ENCODE measurements around the gene SPHK2.
A peak's percentile ranks its signal among the peaks of the same experiment; 100 is the strongest.
"Not testable (repeated sequence)": the region's sequence is repeated elsewhere in the genome, so short reads cannot be mapped to it uniquely, and the experiment has no call there.

The SPHK2 gene

DNA sequence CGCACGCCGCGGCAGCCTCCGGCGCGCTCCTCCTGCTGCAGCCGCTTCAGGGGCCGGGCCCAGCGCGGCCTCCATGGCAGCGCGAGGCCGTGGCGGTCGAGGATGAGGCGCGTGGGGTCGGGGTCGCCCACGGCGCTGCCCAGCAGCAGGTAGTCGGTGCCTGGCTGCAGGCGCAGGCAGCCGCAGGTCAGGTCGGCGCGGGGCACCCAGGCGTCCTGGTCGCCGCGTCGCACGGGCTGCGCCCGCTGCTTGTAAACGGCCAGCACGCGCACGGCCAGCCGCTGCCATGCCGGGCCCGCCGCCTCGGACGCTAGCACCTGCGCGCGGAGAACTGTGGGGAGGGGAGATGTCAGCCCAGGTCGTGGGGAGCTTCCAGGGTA, 42.4 kb downstream of the SPHK2 start:
- DNase-seq, result no peak

- DNase-seq, result no peak
Measured at GRCh38 chr19:48663667-48664066, 44.4 kb downstream of the SPHK2 start.

DNA sequence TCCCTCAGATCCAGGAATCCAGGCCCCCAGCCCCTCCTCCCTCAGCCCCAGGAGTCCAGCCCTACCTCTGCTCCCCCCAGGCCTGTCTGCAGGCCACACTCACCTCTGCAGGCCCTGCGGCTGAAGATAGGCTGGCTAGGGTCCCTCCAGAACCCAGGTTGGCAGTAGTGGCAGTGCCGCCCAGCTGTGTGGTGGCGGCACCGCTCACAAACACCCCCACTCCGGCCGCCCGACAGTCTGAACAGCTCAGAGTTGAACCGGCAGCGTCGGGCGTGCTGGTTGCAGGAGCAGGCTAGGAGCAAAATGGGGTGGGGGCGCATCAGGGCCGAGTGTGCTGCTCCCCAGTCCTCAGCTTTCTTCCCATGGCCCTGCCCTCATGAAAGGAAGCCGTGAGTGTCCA, 45.2 kb downstream of the SPHK2 start:
- no peak for DNase-seq

GRCh38 chr19:48665786-48666185, 46.5 kb downstream of the SPHK2 start:
- no peak for DNase-seq

GRCh38 chr19:48668332-48668731, 49.0 kb downstream of the SPHK2 start:
- DNase-seq, result no peak

GRCh38 chr19:48668761-48669160, 49.5 kb downstream of the SPHK2 start:
- no peak for DNase-seq

- DNase-seq, result no peak
Measured at GRCh38 chr19:48669903-48670668, 50.8 kb downstream of the SPHK2 start.

DNA sequence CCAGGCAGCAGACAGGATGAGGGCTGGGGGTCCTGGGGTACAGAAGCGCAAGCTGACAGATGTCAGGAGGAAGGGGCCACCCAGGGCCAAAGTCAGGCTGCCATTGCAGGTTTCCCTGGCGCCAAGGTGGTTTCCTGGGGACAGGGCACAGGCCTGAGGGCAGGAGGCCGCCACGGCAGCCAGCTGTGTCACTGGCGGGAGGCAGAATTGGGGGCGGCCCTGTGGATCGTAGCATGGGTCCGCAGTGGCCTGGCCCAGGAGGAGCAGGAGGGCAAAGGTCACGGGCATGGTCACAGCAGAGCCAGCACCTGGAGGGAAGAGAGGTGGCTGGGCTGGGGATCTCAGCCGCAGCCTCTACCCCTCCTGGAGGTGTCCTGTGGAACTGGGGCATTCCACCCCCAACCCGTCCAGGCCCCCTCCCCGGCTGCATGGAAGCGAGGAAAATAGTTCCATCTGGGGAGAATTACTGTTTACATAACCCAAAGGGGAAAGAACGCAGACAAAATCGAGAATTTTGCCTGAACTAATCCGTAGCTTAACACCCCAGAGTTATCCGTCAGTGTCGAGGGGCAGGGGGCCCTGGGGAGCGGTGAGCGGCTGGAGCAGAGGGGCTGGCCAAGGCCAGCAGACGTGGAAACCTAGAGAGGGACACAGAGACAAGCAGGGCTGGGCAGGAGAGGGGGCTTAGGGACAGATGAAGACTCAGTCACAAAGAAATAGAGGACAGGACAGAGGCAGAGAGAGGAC, 51.6 kb downstream of the SPHK2 start:
- DNase-seq, result no peak

DNA sequence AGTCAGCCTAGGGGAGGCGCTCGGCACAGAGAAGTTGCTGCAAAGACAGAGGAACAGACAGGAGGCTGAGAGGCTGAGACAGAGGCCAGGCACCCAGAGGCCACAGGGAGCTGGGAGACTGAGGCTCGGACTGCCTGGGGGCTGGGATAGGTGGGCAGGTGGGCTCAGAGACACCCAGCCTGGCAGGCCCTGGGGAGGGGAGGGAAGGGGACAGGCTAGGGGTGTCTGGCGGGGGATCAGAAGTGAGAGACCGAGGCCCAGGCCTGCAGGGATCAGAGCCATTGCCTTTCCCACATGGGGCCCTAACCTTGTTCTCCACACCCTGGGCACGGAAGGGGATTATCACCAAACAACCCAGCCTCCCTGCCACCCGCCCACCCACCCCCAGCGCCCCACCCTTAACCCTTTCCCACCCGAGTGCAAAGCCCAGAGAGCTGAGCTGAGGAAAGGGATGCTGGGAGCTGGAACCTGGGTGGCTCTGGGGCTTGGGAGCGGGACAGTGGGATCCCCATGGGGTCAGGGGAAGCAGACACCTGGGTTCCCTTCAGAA, 52.2 kb downstream of the SPHK2 start:
- DNase-seq, result no peak

- no peak for DNase-seq
Measured at GRCh38 chr19:48672994-48673393, 53.7 kb downstream of the SPHK2 start, which contains the start of gene NTN5. Gene NTN5 (minus strand): TSS chr19:48673017. CDS start chr19:48670986, 2,031 bp downstream.

DNA sequence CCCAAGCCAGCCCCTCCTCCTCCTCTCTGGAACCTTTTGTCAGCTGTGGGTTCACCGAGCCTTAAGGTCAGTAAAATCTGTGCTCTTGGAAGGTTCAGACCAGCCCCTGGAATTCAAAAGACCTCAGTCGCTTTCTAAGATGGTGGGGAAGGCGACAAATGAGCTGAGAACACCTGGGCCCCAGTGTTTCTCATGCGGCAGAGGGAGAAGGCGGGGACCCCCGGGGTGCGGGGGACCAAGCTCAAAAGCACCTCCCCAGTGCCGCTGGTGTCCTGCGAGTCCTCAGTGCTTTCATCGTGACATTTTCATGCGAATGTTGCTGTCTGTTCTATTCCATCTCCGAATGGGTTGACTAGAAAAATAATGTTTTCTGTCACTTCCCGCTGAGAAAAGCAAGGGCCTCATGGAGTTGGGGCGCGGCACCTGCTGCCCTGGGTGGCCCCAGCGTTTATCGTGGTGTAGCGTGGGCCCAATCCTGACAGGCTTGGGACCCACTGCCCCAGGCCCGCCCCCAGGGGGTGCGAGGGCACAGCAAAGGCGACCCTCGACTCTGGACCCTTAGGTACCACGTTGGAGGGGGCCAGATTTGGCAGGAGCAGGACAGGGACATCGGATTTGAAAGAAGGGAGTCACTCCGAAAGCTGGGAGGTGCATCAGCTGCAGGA, 54.3 kb downstream of the SPHK2 start:
- DNase-seq, result no peak

DNA sequence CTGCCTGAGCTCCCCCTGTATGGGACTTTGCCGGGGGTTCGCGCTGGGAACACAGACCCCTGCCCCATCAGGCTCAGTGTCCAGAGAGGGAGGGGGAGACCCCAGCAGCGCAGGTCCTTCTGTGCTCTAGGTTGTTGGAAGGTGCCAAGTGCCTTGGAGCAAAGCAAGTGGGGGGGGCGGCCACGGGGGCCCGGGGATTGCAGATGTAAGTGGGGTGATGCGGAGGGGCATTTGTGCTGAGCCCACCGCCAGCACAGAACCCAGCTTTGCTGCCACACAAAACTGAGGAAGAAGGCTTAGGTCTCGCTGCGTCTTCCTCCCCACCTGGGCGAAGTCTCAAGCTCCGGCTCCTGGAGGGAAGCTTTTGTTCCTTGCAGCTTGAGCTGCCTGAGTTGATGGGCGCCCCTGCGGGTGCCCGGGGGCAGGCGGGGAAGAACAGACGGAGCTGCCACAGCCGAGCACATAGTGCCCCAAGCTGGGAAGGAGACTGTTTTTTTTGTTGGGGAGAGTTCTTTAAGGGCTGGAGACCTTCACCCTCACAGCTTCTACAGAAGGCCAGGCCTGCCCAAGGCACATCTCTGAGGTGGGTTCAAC, 55.0 kb downstream of the SPHK2 start:
- DNase-seq, result no peak

GRCh38 chr19:48674921-48675824, 55.9 kb downstream of the SPHK2 start:
- DNase-seq, result peak; percentile 72

- no peak for DNase-seq
Measured at GRCh38 chr19:48676487-48676886, 57.2 kb downstream of the SPHK2 start.

DNA sequence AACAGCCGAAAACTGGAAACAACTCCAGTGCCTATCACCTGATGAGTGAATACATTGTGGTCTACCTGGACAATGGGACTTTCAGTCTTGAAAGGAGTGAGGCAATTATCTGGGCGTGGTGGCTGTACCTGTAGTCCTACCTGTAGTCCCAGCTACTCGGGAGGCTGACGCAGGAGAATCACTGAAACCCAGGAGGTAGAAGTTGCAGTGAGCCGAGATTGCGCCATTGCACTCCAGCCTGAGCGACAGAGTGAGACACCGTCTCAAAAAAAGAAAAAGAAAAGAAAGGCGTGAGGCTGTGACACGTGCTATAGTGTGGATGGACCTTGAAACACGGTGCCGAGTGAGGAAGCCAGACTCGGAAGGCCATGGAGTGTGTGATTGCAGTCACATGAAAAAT, 57.6 kb downstream of the SPHK2 start:
- DNase-seq, result no peak

DNA sequence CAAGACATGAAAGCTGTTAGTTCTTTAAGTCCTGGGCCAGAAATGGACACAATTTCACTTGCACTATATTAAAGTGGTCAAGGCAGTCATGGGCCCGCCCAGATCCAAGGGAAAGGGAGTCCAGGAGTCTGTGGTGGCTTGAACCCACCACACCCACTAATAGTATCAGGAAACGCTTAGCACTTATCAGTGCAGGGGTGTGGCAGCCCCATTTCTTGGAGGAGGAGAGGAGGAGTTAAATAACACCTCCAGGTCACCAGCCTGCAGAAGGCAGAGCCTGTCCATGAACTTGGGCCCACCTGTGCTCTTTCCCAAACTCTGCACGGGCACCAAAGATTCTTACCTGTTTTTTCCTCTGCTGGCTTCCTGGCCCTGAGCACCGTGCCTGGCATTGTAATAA, 58.9 kb downstream of the SPHK2 start:
- DNase-seq, result no peak

- not testable (repeated sequence) for DNase-seq
Measured at GRCh38 chr19:48680006-48680405, 60.7 kb downstream of the SPHK2 start.
